HEK293T (cell line): ENCODE results near the gene LTBP1.

Experiments used
- BHLHE40 ChIP-seq: fragments of 450-650 bp; IDR thresholded peaks from 2 replicates; pipeline ENCODE4 v1.6.1; 2016; ENCODE audit warnings: mild to moderate bottlenecking, moderate library complexity, borderline replicate concordance
- HDGF ChIP-seq: fragments of 450-650 bp; IDR thresholded peaks from 2 replicates; pipeline ENCODE4 v1.6.1; 2017; ENCODE audit warnings: antibody characterized with exemption, borderline replicate concordance
- L3MBTL2 ChIP-seq: fragments of 450-650 bp; conservative IDR thresholded peaks from 2 replicates; pipeline ENCODE4 v1.6.1; 2016; ENCODE audit warnings: mild to moderate bottlenecking
- SP1 ChIP-seq: fragments of 450-650 bp; IDR thresholded peaks from 2 replicates; pipeline ENCODE4 v1.6.1; 2017
- SUZ12 ChIP-seq: fragments of 450-650 bp; IDR thresholded peaks from 2 replicates; pipeline ENCODE4 v1.6.1; 2016; ENCODE audit warnings: mild to moderate bottlenecking
- TARDBP ChIP-seq: fragments of 450-650 bp; IDR thresholded peaks from 2 replicates; pipeline ENCODE4 v1.6.1; 2016
- ZNF384 ChIP-seq: fragments of 450-650 bp; IDR thresholded peaks from 2 replicates; pipeline ENCODE4 v1.6.1; 2016

GRCh38 chr2:33134086-33134771, 187.5 kb downstream of the LTBP1 start:
- TF ChIP-seq SUZ12 (no peak), L3MBTL2 (no peak), SP1 (no peak), HDGF (no peak), BHLHE40 (no peak), ZNF384 (no peak), TARDBP (no peak)
